SU-DHL-6 (cell line): ENCODE data around the gene ARHGEF38.

Experiments
- H2AFZ ChIP-seq: fragments of 200-600 bp; sonication (generic); 2 replicates; pipeline ENCODE4 v1.6.1; 2014; ENCODE audit warnings: low read depth, mild to moderate bottlenecking, moderate library complexity, mixed read lengths, antibody characterized with exemption, low read length; ENCODE audit not compliant: severe bottlenecking
- H3F3A ChIP-seq: fragments of 200-600 bp; shearing (Covaris generic); 2 replicates; pipeline ENCODE4 v1.6.0; 2016; ENCODE audit warnings: antibody characterized with exemption, mild to moderate bottlenecking; ENCODE audit not compliant: insufficient read depth
- H3K27ac ChIP-seq: fragments of 200-600 bp; sonication (generic); 2 replicates; pipeline ENCODE4 v1.5.1; 2016; ENCODE audit warnings: low read depth, mild to moderate bottlenecking, low read length, moderate library complexity, mixed read lengths
- H3K27me3 ChIP-seq: fragments of 200-600 bp; sonication (generic), shearing (Covaris generic); 2 replicates; pipeline ENCODE4 v1.6.0; 2014; ENCODE audit warnings: mild to moderate bottlenecking, low read length
- H3K36me3 ChIP-seq: fragments of 200-600 bp; sonication (generic); 2 replicates; pipeline ENCODE4 v1.6.1; 2014; ENCODE audit warnings: mild to moderate bottlenecking, low read length, mixed read lengths
- H3K4me2 ChIP-seq: fragments of 300-600, 200-600 bp; shearing (Covaris generic), sonication (generic); 2 replicates; pipeline ENCODE4 v1.6.0; 2014; ENCODE audit warnings: low read length, low read depth, mild to moderate bottlenecking; ENCODE audit not compliant: poor library complexity, severe bottlenecking
- H3K4me3 ChIP-seq: fragments of 200-600 bp; sonication (generic); 2 replicates; pipeline ENCODE4 v1.5.1; 2014; ENCODE audit warnings: antibody characterized with exemption, low read length, mild to moderate bottlenecking, mixed read lengths; ENCODE audit not compliant: insufficient read depth, poor library complexity, severe bottlenecking
- H3K79me2 ChIP-seq: fragments of 200-600 bp; sonication (generic); 2 replicates; pipeline ENCODE4 v1.6.1; 2014; ENCODE audit warnings: mild to moderate bottlenecking, low read length, moderate library complexity; ENCODE audit not compliant: insufficient read depth
- H3K9ac ChIP-seq: fragments of 200-600 bp; sonication (generic); 2 replicates; pipeline ENCODE4 v1.7.0; 2014; ENCODE audit warnings: mild to moderate bottlenecking, low read length
- H3K9me2 ChIP-seq: fragments of 200-600 bp; sonication (generic); replicated peaks from 2 replicates; pipeline ENCODE4 v1.6.1; 2014; ENCODE audit warnings: low read length; ENCODE audit not compliant: insufficient read depth
- H3K9me3 ChIP-seq: fragments of 200-600 bp; sonication (generic); 2 replicates; pipeline ENCODE4 v1.6.1; 2014; ENCODE audit warnings: low read length, mixed read lengths; ENCODE audit not compliant: insufficient read depth
- H4K20me1 ChIP-seq: fragments of 200-600 bp; sonication (generic); 2 replicates; pipeline ENCODE4 v1.6.1; 2014; ENCODE audit warnings: low read depth, mild to moderate bottlenecking, antibody characterized with exemption, low read length, moderate library complexity, mixed read lengths
- CTCF ChIP-seq: fragments of 200-600 bp; sonication (generic); IDR thresholded peaks from one replicate; pipeline ENCODE4 v1.5.1; 2017; ENCODE audit warnings: antibody characterized with exemption, mild to moderate bottlenecking, low read length, moderate library complexity; ENCODE audit not compliant: insufficient read depth, poor library complexity, severe bottlenecking
- EZH2phosphoT487 ChIP-seq: fragments of 200-600 bp; sonication (generic), shearing (Covaris generic); conservative IDR thresholded peaks from 2 replicates; pipeline ENCODE4 v1.6.1; 2018; ENCODE audit warnings: mild to moderate bottlenecking, antibody characterized with exemption, low read length, moderate library complexity, mixed read lengths

ARHGEF38 gene

DNA sequence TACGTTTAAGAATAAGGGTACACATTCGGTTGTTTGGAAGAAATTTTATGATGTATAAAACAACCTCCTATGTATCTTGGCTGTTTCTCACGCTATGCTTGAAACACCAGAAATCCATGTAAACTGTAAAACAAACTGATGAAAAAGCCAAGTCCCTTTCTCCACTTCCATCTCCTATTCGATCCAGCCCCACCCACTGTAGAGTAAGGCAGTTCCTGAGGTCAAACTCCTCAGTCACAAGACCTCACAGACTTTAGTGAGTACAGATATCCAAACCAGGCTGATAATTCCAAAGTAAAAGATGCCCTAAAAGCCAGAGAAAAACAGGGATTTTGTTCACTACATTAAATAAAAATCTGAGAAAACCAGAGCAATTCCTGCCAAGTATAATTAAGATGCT lies 45.6 kb downstream of the ARHGEF38 start:
- no peaks in the 10 kb centered on the region for H3K36me3 ChIP-seq
- no peaks in the 10 kb centered on the region for H4K20me1 ChIP-seq
- H3K79me2 ChIP-seq = no peaks in the 10 kb centered on the region
- TF ChIP-seq EZH2phosphoT487 = no peak
- H3K9ac ChIP-seq = no peak overlapping the region
- no peak overlapping the region for H3K27ac ChIP-seq
- no peaks in the 10 kb centered on the region for H3K27me3 ChIP-seq
- H2AFZ ChIP-seq = no peak overlapping the region
- no peak overlapping the region for H3K4me3 ChIP-seq
- no peaks in the 10 kb centered on the region for H3F3A ChIP-seq
- H3K4me2 ChIP-seq = no peak overlapping the region
- H3K9me3 ChIP-seq = no peaks in the 10 kb centered on the region
- no peaks in the 10 kb centered on the region for H3K9me2 ChIP-seq

- Histone ChIP-seq H3K27me3 (no peaks in the 10 kb centered on the region), H3K4me2 (no peak overlapping the region), H3K4me3 (no peak overlapping the region), H3K27ac (no peak overlapping the region), H3K9me3 (no peaks in the 10 kb centered on the region), H3F3A (no peaks in the 10 kb centered on the region), H3K9ac (no peak overlapping the region), H3K79me2 (no peaks in the 10 kb centered on the region), H4K20me1 (no peaks in the 10 kb centered on the region), H3K9me2 (no peaks in the 10 kb centered on the region), H2AFZ (no peak overlapping the region), H3K36me3 (no peaks in the 10 kb centered on the region)
- TF ChIP-seq CTCF (no peak), EZH2phosphoT487 (no peak)
Measured at GRCh38 chr4:105598787-105599186, 46.4 kb downstream of the ARHGEF38 start.

DNA sequence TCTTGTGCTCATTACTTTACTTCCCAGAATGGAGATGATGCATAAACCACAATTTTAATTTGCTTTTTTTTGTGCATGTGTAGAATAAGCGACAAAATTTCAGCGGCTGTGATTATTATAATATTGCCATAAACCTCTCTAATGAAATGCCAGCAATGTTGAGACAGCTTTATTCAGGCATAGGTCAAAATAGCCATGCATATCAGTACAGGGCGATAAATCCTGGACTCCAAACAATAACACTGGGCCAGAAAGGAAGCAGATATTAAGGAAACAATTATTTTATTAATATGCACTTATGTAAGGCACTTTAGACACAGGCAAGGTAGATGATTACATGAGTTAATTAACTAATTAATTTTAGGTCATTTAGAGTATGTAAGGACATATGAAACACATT lies 47.1 kb downstream of the ARHGEF38 start:
- Histone ChIP-seq H3K36me3 (no peaks in the 10 kb centered on the region), H3F3A (no peaks in the 10 kb centered on the region), H4K20me1 (no peaks in the 10 kb centered on the region), H3K27ac (no peak overlapping the region), H3K9me3 (no peaks in the 10 kb centered on the region), H3K4me2 (no peak overlapping the region), H2AFZ (no peak overlapping the region), H3K9me2 (no peaks in the 10 kb centered on the region), H3K27me3 (no peaks in the 10 kb centered on the region), H3K4me3 (no peak overlapping the region), H3K79me2 (no peaks in the 10 kb centered on the region), H3K9ac (no peak overlapping the region)
- no peak for TF ChIP-seq EZH2phosphoT487
- no peak for TF ChIP-seq CTCF

- Histone ChIP-seq H3K9me3 (no peaks in the 10 kb centered on the region), H3K4me3 (no peak overlapping the region), H3K4me2 (no peak overlapping the region), H4K20me1 (no peaks in the 10 kb centered on the region), H3K27ac (no peak overlapping the region), H3K79me2 (no peaks in the 10 kb centered on the region), H3K9ac (no peak overlapping the region), H3K36me3 (no peaks in the 10 kb centered on the region), H3K9me2 (no peaks in the 10 kb centered on the region), H3F3A (no peaks in the 10 kb centered on the region), H2AFZ (no peak overlapping the region), H3K27me3 (no peaks in the 10 kb centered on the region)
- TF ChIP-seq CTCF = no peak
- TF ChIP-seq EZH2phosphoT487 = no peak
Measured at GRCh38 chr4:105599932-105600655, 47.7 kb downstream of the ARHGEF38 start.
